Activated CD8-positive, alpha-beta T cell treated with anti-CD3 and anti-CD28 coated beads for 36 hours (primary cell): ENCODE measurements around the gene LATS1. TPM values are rescaled to one million over a fixed set of nuclear protein-coding genes. Genes with fewer than 3 reads are reported as not detected.
"Not testable (repeated sequence)": the region's sequence is repeated elsewhere in the genome, so short reads cannot be mapped to it uniquely, and the experiment has no call there.

Experiments used
- ATAC-seq: fragments of 200-7000 bp; cut with Tn5 transposase; one replicate; pipeline ENCODE4 v1.10.0; 2021; ENCODE audit warnings: mild to moderate bottlenecking, moderate library complexity
- CTCF ChIA-PET: fragments of 350-600 bp; sonication (Branson Sonifier 250); formaldehyde crosslinking; loops from one replicate; lab custom pipeline; 2021; ENCODE audit warnings: antibody characterized with exemption; lab: Charles Lee
- POLR2A ChIA-PET: fragments of 350-600 bp; sonication (Branson Sonifier 250); formaldehyde crosslinking; loops from one replicate; lab custom pipeline; 2021; ENCODE audit warnings: antibody characterized with exemption; lab: Charles Lee
- DNase-seq: peaks from one replicate; pipeline ENCODE4 v3.0.0-alpha.2; 2020
- H3K27ac Mint-ChIP-seq: one replicate; pipeline ENCODE4 v1.8.0; 2021; ENCODE audit warnings: mild to moderate bottlenecking, mixed read lengths
- H3K27me3 Mint-ChIP-seq: one replicate; pipeline ENCODE4 v1.8.0; 2021; ENCODE audit warnings: mixed read lengths
- H3K36me3 Mint-ChIP-seq: one replicate; pipeline ENCODE4 v1.8.0; 2021; ENCODE audit warnings: low read depth, mixed read lengths
- H3K4me1 Mint-ChIP-seq: one replicate; pipeline ENCODE4 v1.8.0; 2021; ENCODE audit warnings: low read depth, mixed read lengths
- H3K4me3 Mint-ChIP-seq: one replicate; pipeline ENCODE4 v1.8.0; 2021; ENCODE audit warnings: mild to moderate bottlenecking, moderate library complexity, mixed read lengths
- H3K9me3 Mint-ChIP-seq: one replicate; pipeline ENCODE4 v1.8.0; 2021; ENCODE audit warnings: mixed read lengths
- CTCF ChIP-seq: fragments of 200-600 bp; IDR thresholded peaks from one replicate; pipeline ENCODE4 v1.8.0; 2022; ENCODE audit warnings: antibody characterized with exemption, mild to moderate bottlenecking
- intact Hi-C: fragments of 100-400 bp; cut with micrococcal nuclease; formaldehyde crosslinking; loops from one replicate; pipeline ENCODE4 v1.10.0; 2022
- total RNA-seq, 2 experiments: library from RNA; stranded (reverse); gene quantifications; one replicate each; pipeline ENCODE4 v1.2.3, GENCODE V29; 2021

LATS1 gene
- total RNA-seq, 2 experiments from 2014 or later, result 21.1 to 21.2 TPM

GRCh38 chr6:149686230-149686629, 31.7 kb downstream of the LATS1 start:
- H3K4me1 Mint-ChIP-seq, result peaks cover 26% of the 10 kb centered on the region
- intact Hi-C loops, result no loop called here
- no peak overlapping the region for H3K4me3 Mint-ChIP-seq
- ATAC-seq (no peak), DNase-seq (no peak)
- H3K27me3 Mint-ChIP-seq, result no peaks in the 10 kb centered on the region
- H3K36me3 Mint-ChIP-seq, result peaks cover 31% of the 10 kb centered on the region
- no peaks in the 10 kb centered on the region for H3K9me3 Mint-ChIP-seq
- H3K27ac Mint-ChIP-seq, result peak overlapping the region; percentile 68
- POLR2A ChIA-PET, result interaction anchor here (0.5 to 1.2 kb wide), 3 partner anchors 11 to 1703 kb away, joined by 3 to 5 read pairs (median 5); partner anchors contain the start of gene LATS1
- CTCF ChIA-PET, result interaction anchor here (0.7 to 1.1 kb wide), 4 partner anchors 14 to 60 kb away, joined by 3 read pairs; partner anchors contain the start of gene NUP43
- no peak for TF ChIP-seq CTCF

GRCh38 chr6:149683256-149683859, 34.5 kb downstream of the LATS1 start:
- H3K36me3 Mint-ChIP-seq, result peaks cover 37% of the 10 kb centered on the region

GRCh38 chr6:149681845-149682244, 36.1 kb downstream of the LATS1 start:
- H3K27ac Mint-ChIP-seq, CTCF ChIA-PET, ATAC-seq, H3K4me3 Mint-ChIP-seq, H3K9me3 Mint-ChIP-seq, POLR2A ChIA-PET, H3K27me3 Mint-ChIP-seq, DNase-seq, intact Hi-C loops: not testable (repeated sequence)
- H3K36me3 Mint-ChIP-seq, result peaks cover 45% of the 10 kb centered on the region
- peaks cover 20% of the 10 kb centered on the region for H3K4me1 Mint-ChIP-seq

More at GRCh38 chr6:149683256-149683859, 34.5 kb downstream of the LATS1 start:
- peak overlapping the region; percentile 8 for H3K27ac Mint-ChIP-seq
- POLR2A ChIA-PET, result no interaction called here
- no peaks in the 10 kb centered on the region for H3K9me3 Mint-ChIP-seq
- CTCF ChIA-PET, result no interaction called here
- H3K4me3 Mint-ChIP-seq, result no peak overlapping the region
- DNase-seq, result no peak
- H3K4me1 Mint-ChIP-seq, result peaks cover 28% of the 10 kb centered on the region
- no peak for ATAC-seq
- intact Hi-C loops, result no loop called here
- TF ChIP-seq CTCF, result no peak
- no peaks in the 10 kb centered on the region for H3K27me3 Mint-ChIP-seq

- Mint-ChIP-seq H3K9me3 (no peaks in the 10 kb centered on the region), H3K27ac (peak overlapping the region; percentile 46), H3K4me3 (no peak overlapping the region), H3K36me3 (peaks cover 43% of the 10 kb centered on the region), H3K27me3 (no peaks in the 10 kb centered on the region), H3K4me1 (peaks cover 14% of the 10 kb centered on the region)
- POLR2A ChIA-PET, result interaction anchor here (0.6 kb wide), 1 partner anchor 20 kb away, joined by 3 read pairs; no protein-coding TSS in a partner anchor
- intact Hi-C loops, result no loop called here
- CTCF ChIA-PET, result no interaction called here
- DNase-seq (no peak), ATAC-seq (no peak)
- no peak for TF ChIP-seq CTCF
Measured at GRCh38 chr6:149681209-149681608, 36.7 kb downstream of the LATS1 start.

GRCh38 chr6:149680503-149680902, 37.4 kb downstream of the LATS1 start:
- no peak overlapping the region for H3K27ac Mint-ChIP-seq
- H3K9me3 Mint-ChIP-seq, result no peaks in the 10 kb centered on the region
- H3K4me1 Mint-ChIP-seq, result peaks cover 9% of the 10 kb centered on the region
- no peaks in the 10 kb centered on the region for H3K27me3 Mint-ChIP-seq
- H3K36me3 Mint-ChIP-seq, result peaks cover 45% of the 10 kb centered on the region
- intact Hi-C loops, result no loop called here
- no peak overlapping the region for H3K4me3 Mint-ChIP-seq
- ChIA-PET CTCF (no interaction called here), POLR2A (no interaction called here)
- TF ChIP-seq CTCF, result no peak
- no peak for ATAC-seq
- DNase-seq, result no peak

GRCh38 chr6:149672265-149672664, 45.6 kb downstream of the LATS1 start:
- intact Hi-C loops, ATAC-seq, H3K27ac Mint-ChIP-seq, POLR2A ChIA-PET, H3K4me3 Mint-ChIP-seq, H3K9me3 Mint-ChIP-seq, H3K4me1 Mint-ChIP-seq, DNase-seq, H3K27me3 Mint-ChIP-seq: not testable (repeated sequence)
- H3K36me3 Mint-ChIP-seq, result peaks cover 27% of the 10 kb centered on the region
- CTCF ChIA-PET, result interaction anchor here (1.1 kb wide), 1 partner anchor 52 kb away, joined by 3 read pairs; no protein-coding TSS in a partner anchor
